H9 (cell line): ENCODE results near the gene PRKCD. TPM values are rescaled to one million over a fixed set of nuclear protein-coding genes. Genes with fewer than 3 reads are reported as not detected.

Experiments
- DNase-seq: peaks from one replicate; pipeline ENCODE4 v3.0.0-alpha.2; 2017
- H2AFZ ChIP-seq: one replicate; pipeline ENCODE4 v1.6.1; 2013; ENCODE audit warnings: mild to moderate bottlenecking, low read length, control low read depth, moderate library complexity
- H2AK5ac ChIP-seq: 2 replicates; pipeline ENCODE4 v1.6.1; 2013; ENCODE audit warnings: low read length, control low read depth, mixed read lengths; ENCODE audit not compliant: insufficient read length
- H2BK120ac ChIP-seq: one replicate; pipeline ENCODE4 v1.6.1; 2013; ENCODE audit warnings: low read depth, mild to moderate bottlenecking, low read length, control low read depth, inconsistent platforms; ENCODE audit not compliant: poor library complexity, severe bottlenecking
- H2BK12ac ChIP-seq: 2 replicates; pipeline ENCODE4 v1.6.1; 2013; ENCODE audit warnings: low read length, control low read depth, mixed read lengths, low read depth; ENCODE audit not compliant: insufficient read length
- H2BK15ac ChIP-seq: 2 replicates; pipeline ENCODE4 v1.6.1; 2013; ENCODE audit warnings: low read depth, low read length, control low read depth
- H2BK20ac ChIP-seq: one replicate; pipeline ENCODE4 v1.6.1; 2013; ENCODE audit warnings: low read depth, mild to moderate bottlenecking, low read length, control low read depth, inconsistent platforms; ENCODE audit not compliant: poor library complexity, severe bottlenecking
- H2BK5ac ChIP-seq: 2 replicates; pipeline ENCODE4 v1.6.1; 2013; ENCODE audit warnings: low read length, control low read depth, mixed read lengths; ENCODE audit not compliant: insufficient read length
- H3K14ac ChIP-seq: 2 replicates; pipeline ENCODE4 v1.6.1; 2013; ENCODE audit warnings: low read length, control low read depth; ENCODE audit not compliant: insufficient read depth
- H3K18ac ChIP-seq: 2 replicates; pipeline ENCODE4 v1.6.1; 2013; ENCODE audit warnings: low read depth, mild to moderate bottlenecking, mixed read lengths, low read length, control low read depth; ENCODE audit not compliant: insufficient read length
- H3K23ac ChIP-seq: 2 replicates; pipeline ENCODE4 v1.6.1; 2013; ENCODE audit warnings: low read length, control low read depth, mixed read lengths, low read depth; ENCODE audit not compliant: insufficient read length
- H3K23me2 ChIP-seq: 2 replicates; pipeline ENCODE4 v1.6.1; 2013; ENCODE audit warnings: low read depth, mild to moderate bottlenecking, mixed read lengths, low read length, control low read depth; ENCODE audit not compliant: insufficient read length, poor library complexity, severe bottlenecking
- H3K27ac ChIP-seq: 2 replicates; pipeline ENCODE4 v1.5.1; 2013; ENCODE audit warnings: low read length, control low read depth, mixed read lengths, low read depth; ENCODE audit not compliant: insufficient read length
- H3K27me3 ChIP-seq: 2 replicates; pipeline ENCODE4 v1.6.1; 2013; ENCODE audit warnings: low read length, control low read depth, inconsistent platforms; ENCODE audit not compliant: insufficient read depth
- H3K4ac ChIP-seq: 2 replicates; pipeline ENCODE4 v1.6.1; 2013; ENCODE audit warnings: low read depth, mild to moderate bottlenecking, control low read depth, inconsistent platforms, low read length, moderate library complexity
- H3K4me1 ChIP-seq: 2 replicates; pipeline ENCODE4 v1.6.1; 2013; ENCODE audit warnings: low read length, control low read depth, inconsistent platforms; ENCODE audit not compliant: insufficient read depth
- H3K4me2 ChIP-seq: 2 replicates; pipeline ENCODE4 v1.6.1; 2013; ENCODE audit warnings: low read length, control low read depth, mixed read lengths; ENCODE audit not compliant: insufficient read length, insufficient read depth
- H3K56ac ChIP-seq: 2 replicates; pipeline ENCODE4 v1.6.1; 2013; ENCODE audit warnings: low read depth, mild to moderate bottlenecking, mixed read lengths, low read length, control low read depth; ENCODE audit not compliant: insufficient read length
- H3K79me1 ChIP-seq: 2 replicates; pipeline ENCODE4 v1.6.1; 2013; ENCODE audit warnings: low read depth, mild to moderate bottlenecking, moderate library complexity, low read length, control low read depth, inconsistent platforms; ENCODE audit not compliant: insufficient read depth, poor library complexity, severe bottlenecking
- H3K79me2 ChIP-seq: 2 replicates; pipeline ENCODE4 v1.6.1; 2013; ENCODE audit warnings: low read length, control low read depth, inconsistent platforms; ENCODE audit not compliant: insufficient read depth
- H3K9ac ChIP-seq: 2 replicates; pipeline ENCODE4 v1.6.1; 2013; ENCODE audit warnings: low read length, control low read depth, mixed read lengths; ENCODE audit not compliant: insufficient read length; ENCODE audit errors: extremely low read depth
- H3K9me3 ChIP-seq: one replicate; pipeline ENCODE4 v1.6.1; 2013; ENCODE audit warnings: low read depth, low read length, inconsistent platforms; ENCODE audit not compliant: control insufficient read depth
- H3T11ph ChIP-seq: one replicate; pipeline ENCODE4 v1.6.1; 2013; ENCODE audit warnings: mild to moderate bottlenecking, low read length, control low read depth, inconsistent platforms
- H4K20me1 ChIP-seq: one replicate; pipeline ENCODE4 v1.6.1; 2013; ENCODE audit not compliant: control insufficient read depth, insufficient read length, insufficient read depth
- H4K5ac ChIP-seq: 2 replicates; pipeline ENCODE4 v1.6.1; 2013; ENCODE audit warnings: low read depth, mild to moderate bottlenecking, mixed read lengths, low read length, control low read depth; ENCODE audit not compliant: insufficient read length
- H4K8ac ChIP-seq: replicated peaks from 2 replicates; pipeline ENCODE4 v1.6.1; 2013; ENCODE audit warnings: low read length, control low read depth, mixed read lengths, low read depth; ENCODE audit not compliant: insufficient read length
- H4K91ac ChIP-seq: 2 replicates; pipeline ENCODE4 v1.6.1; 2013; ENCODE audit warnings: low read depth, mild to moderate bottlenecking, moderate library complexity, mixed read lengths, low read length, control low read depth; ENCODE audit not compliant: insufficient read length
- H3K27ac Mint-ChIP-seq, 3 experiments: 2 replicates in 2 of 3; 3 replicates in 1 of 3; pipeline ENCODE4 v1.8.0; 2020 to 2021; ENCODE audit warnings: mixed read lengths in 3 of 3, mild to moderate bottlenecking in 1 of 3, moderate library complexity in 1 of 3
- H3K27me3 Mint-ChIP-seq: 2 replicates; pipeline ENCODE4 v1.8.0; 2021; ENCODE audit warnings: low read depth, mild to moderate bottlenecking, moderate library complexity, mixed read lengths
- H3K36me3 Mint-ChIP-seq, 3 experiments: 2 replicates in 2 of 3; 3 replicates in 1 of 3; pipeline ENCODE4 v1.8.0; 2020 to 2021; ENCODE audit warnings: low read depth in 3 of 3, mixed read lengths in 3 of 3; ENCODE audit not compliant: insufficient read depth in 1 of 3
- H3K4me1 Mint-ChIP-seq, 2 experiments: 2 replicates each; pipeline ENCODE4 v1.8.0; 2020; ENCODE audit warnings: mixed read lengths in 2 of 2
- H3K4me3 Mint-ChIP-seq, 2 experiments: 2 replicates in 1 of 2; 3 replicates in 1 of 2; pipeline ENCODE4 v1.8.0; 2020 to 2021; ENCODE audit warnings: mild to moderate bottlenecking in 2 of 2, mixed read lengths in 2 of 2, moderate library complexity in 1 of 2
- H3K9me3 Mint-ChIP-seq, 2 experiments: 2 replicates in 1 of 2; 3 replicates in 1 of 2; pipeline ENCODE4 v1.8.0; 2020; ENCODE audit warnings: mild to moderate bottlenecking in 2 of 2, mixed read lengths in 2 of 2, moderate library complexity in 1 of 2
- WGBS: extraction: QIAGEN DNeasy Blood & Tissue Kit; methylation state at CpG from one replicate; pipeline ENCODE4 v1.1.7; 2013; ENCODE audit warnings: missing lambda C conversion rate, low lambda C conversion rate, mixed read lengths; ENCODE audit not compliant: insufficient read length; ENCODE audit errors: extremely low coverage; 5-methylcytosine and 5-hydroxymethylcytosine counted together
- total RNA-seq: library from RNA; stranded (reverse); gene quantifications from 2 replicates; pipeline ENCODE4 v1.2.1, GENCODE V29; 2021
- TF ChIP-seq, protein P1 (sequence below): fragments of 200-600 bp; sonication (generic); conservative IDR thresholded peaks from 3 replicates; pipeline ENCODE4 v1.8.0; 2021; ENCODE audit warnings: antibody characterized with exemption, mild to moderate bottlenecking

Gene PRKCD
- total RNA-seq, 1 experiment from 2014 or later: 23.7 TPM

GRCh38 chr3:53230041-53230621 is 69.1 kb downstream of the PRKCD start:
- no peak overlapping the region for H2AFZ ChIP-seq
- H3K56ac ChIP-seq: no peak overlapping the region
- H3K4me2 ChIP-seq: no peak overlapping the region
- H2BK120ac ChIP-seq: no peak overlapping the region
- no peak overlapping the region for H2BK15ac ChIP-seq
- no peak overlapping the region for H3T11ph ChIP-seq
- Mint-ChIP-seq H3K4me3 (no peak overlapping the region), H3K4me1 (no peaks in the 10 kb centered on the region), H3K27me3 (no peaks in the 10 kb centered on the region), H3K9me3 (no peaks in the 10 kb centered on the region), H3K36me3 (peaks cover 84 to 99% (median 96%) of the 10 kb centered on the region in 3 experiments), H3K27ac (peak overlapping the region in 2 of 3 experiments; percentile 73 to 76; a peak in 4 of 7 replicates)
- DNase-seq: peak; percentile 61
- no peak overlapping the region for H2BK12ac ChIP-seq
- no peaks in the 10 kb centered on the region for H3K23me2 ChIP-seq
- no peaks in the 10 kb centered on the region for H3K9me3 ChIP-seq
- WGBS: no CpG with 5 or more reads among the region's 16 CpGs
- H3K23ac ChIP-seq: no peak overlapping the region
- TF ChIP-seq, protein P1, sequence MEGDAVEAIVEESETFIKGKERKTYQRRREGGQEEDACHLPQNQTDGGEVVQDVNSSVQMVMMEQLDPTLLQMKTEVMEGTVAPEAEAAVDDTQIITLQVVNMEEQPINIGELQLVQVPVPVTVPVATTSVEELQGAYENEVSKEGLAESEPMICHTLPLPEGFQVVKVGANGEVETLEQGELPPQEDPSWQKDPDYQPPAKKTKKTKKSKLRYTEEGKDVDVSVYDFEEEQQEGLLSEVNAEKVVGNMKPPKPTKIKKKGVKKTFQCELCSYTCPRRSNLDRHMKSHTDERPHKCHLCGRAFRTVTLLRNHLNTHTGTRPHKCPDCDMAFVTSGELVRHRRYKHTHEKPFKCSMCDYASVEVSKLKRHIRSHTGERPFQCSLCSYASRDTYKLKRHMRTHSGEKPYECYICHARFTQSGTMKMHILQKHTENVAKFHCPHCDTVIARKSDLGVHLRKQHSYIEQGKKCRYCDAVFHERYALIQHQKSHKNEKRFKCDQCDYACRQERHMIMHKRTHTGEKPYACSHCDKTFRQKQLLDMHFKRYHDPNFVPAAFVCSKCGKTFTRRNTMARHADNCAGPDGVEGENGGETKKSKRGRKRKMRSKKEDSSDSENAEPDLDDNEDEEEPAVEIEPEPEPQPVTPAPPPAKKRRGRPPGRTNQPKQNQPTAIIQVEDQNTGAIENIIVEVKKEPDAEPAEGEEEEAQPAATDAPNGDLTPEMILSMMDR: peak; percentile 60
- no peak overlapping the region for H3K14ac ChIP-seq
- no peak overlapping the region for H3K27ac ChIP-seq
- no peak overlapping the region for H2BK20ac ChIP-seq
- H3K9ac ChIP-seq: no peak overlapping the region
- no peak overlapping the region for H4K5ac ChIP-seq
- no peak overlapping the region for H3K4ac ChIP-seq
- no peaks in the 10 kb centered on the region for H3K79me1 ChIP-seq
- H4K91ac ChIP-seq: no peak overlapping the region
- no peaks in the 10 kb centered on the region for H3K79me2 ChIP-seq
- H2BK5ac ChIP-seq: no peak overlapping the region
- H3K4me1 ChIP-seq: no peaks in the 10 kb centered on the region
- H4K20me1 ChIP-seq: peaks cover 2% of the 10 kb centered on the region
- H4K8ac ChIP-seq: no peak overlapping the region
- H3K18ac ChIP-seq: no peak overlapping the region
- no peak overlapping the region for H2AK5ac ChIP-seq
- H3K27me3 ChIP-seq: no peaks in the 10 kb centered on the region
